Osteocyte (in vitro differentiated cells): ENCODE measurements around the gene TASL. TPM values are rescaled to one million over a fixed set of nuclear protein-coding genes. Genes with fewer than 3 reads are reported as not detected.
"Not testable (repeated sequence)": the region's sequence is repeated elsewhere in the genome, so short reads cannot be mapped to it uniquely, and the experiment has no call there.

ENCODE experiments used
- DNase-seq: peaks from one replicate; pipeline ENCODE4 v3.0.0; 2021; ENCODE audit warnings: mixed read lengths; ENCODE audit not compliant: unreplicated experiment; ENCODE audit errors: extremely low spot score
- H3K27ac Mint-ChIP-seq: one replicate; pipeline ENCODE4 v1.8.0; 2021; ENCODE audit warnings: mild to moderate bottlenecking, mixed read lengths; ENCODE audit not compliant: unreplicated experiment
- H3K27me3 Mint-ChIP-seq: one replicate; pipeline ENCODE4 v1.8.0; 2021; ENCODE audit warnings: mixed read lengths; ENCODE audit not compliant: unreplicated experiment
- H3K36me3 Mint-ChIP-seq: one replicate; pipeline ENCODE4 v1.8.0; 2021; ENCODE audit warnings: mixed read lengths; ENCODE audit not compliant: unreplicated experiment
- H3K4me1 Mint-ChIP-seq: one replicate; pipeline ENCODE4 v1.8.0; 2021; ENCODE audit warnings: mixed read lengths; ENCODE audit not compliant: unreplicated experiment
- H3K4me3 Mint-ChIP-seq: one replicate; pipeline ENCODE4 v1.8.0; 2021; ENCODE audit warnings: mild to moderate bottlenecking, moderate library complexity, mixed read lengths; ENCODE audit not compliant: unreplicated experiment
- H3K9me3 Mint-ChIP-seq: one replicate; pipeline ENCODE4 v1.8.0; 2021; ENCODE audit warnings: mixed read lengths; ENCODE audit not compliant: unreplicated experiment
- CTCF ChIP-seq: fragments of 200-600 bp; sonication (generic); IDR thresholded peaks from 2 replicates; pipeline ENCODE4 v1.5.0; 2021; ENCODE audit warnings: antibody characterized with exemption, mild to moderate bottlenecking, moderate library complexity
- total RNA-seq: library from RNA; stranded (reverse); gene quantifications from 2 replicates; pipeline ENCODE4 v1.2.1, GENCODE V29; 2021

The TASL gene
- total RNA-seq, 1 donor from 2014 or later, result not detected

GRCh38 chrX:30607155-30607554, 29.6 kb upstream of the TASL start:
- no peaks in the 10 kb centered on the region for H3K27me3 Mint-ChIP-seq
- no peaks in the 10 kb centered on the region for H3K36me3 Mint-ChIP-seq
- H3K27ac Mint-ChIP-seq, result no peak overlapping the region
- TF ChIP-seq CTCF, result no peak
- no peak for DNase-seq
- no peaks in the 10 kb centered on the region for H3K9me3 Mint-ChIP-seq
- H3K4me1 Mint-ChIP-seq, result no peaks in the 10 kb centered on the region
- no peak overlapping the region for H3K4me3 Mint-ChIP-seq

GRCh38 chrX:30600269-30601176, 23.0 kb upstream of the TASL start:
- not testable (repeated sequence) for DNase-seq, H3K36me3 Mint-ChIP-seq, H3K9me3 Mint-ChIP-seq, H3K4me3 Mint-ChIP-seq, H3K27ac Mint-ChIP-seq, H3K27me3 Mint-ChIP-seq, H3K4me1 Mint-ChIP-seq

GRCh38 chrX:30597216-30598012, 19.8 kb upstream of the TASL start:
- no peaks in the 10 kb centered on the region for H3K9me3 Mint-ChIP-seq
- H3K4me1 Mint-ChIP-seq, result no peaks in the 10 kb centered on the region
- peaks cover 6% of the 10 kb centered on the region for H3K27me3 Mint-ChIP-seq
- H3K27ac Mint-ChIP-seq, result no peak overlapping the region
- TF ChIP-seq CTCF, result no peak
- no peak for DNase-seq
- no peak overlapping the region for H3K4me3 Mint-ChIP-seq
- no peaks in the 10 kb centered on the region for H3K36me3 Mint-ChIP-seq

- TF ChIP-seq CTCF, result no peak
- H3K4me1 Mint-ChIP-seq, result no peaks in the 10 kb centered on the region
- peaks cover 13% of the 10 kb centered on the region for H3K27me3 Mint-ChIP-seq
- H3K4me3 Mint-ChIP-seq, result no peak overlapping the region
- H3K9me3 Mint-ChIP-seq, result no peaks in the 10 kb centered on the region
- H3K27ac Mint-ChIP-seq, result no peak overlapping the region
- DNase-seq, result no peak
- no peaks in the 10 kb centered on the region for H3K36me3 Mint-ChIP-seq
Observed at GRCh38 chrX:30593440-30594200, 16.1 kb upstream of the TASL start.

- no peaks in the 10 kb centered on the region for H3K36me3 Mint-ChIP-seq
- no peak for DNase-seq
- no peak overlapping the region for H3K27ac Mint-ChIP-seq
- peaks cover 13% of the 10 kb centered on the region for H3K27me3 Mint-ChIP-seq
- TF ChIP-seq CTCF, result no peak
- H3K9me3 Mint-ChIP-seq, result no peaks in the 10 kb centered on the region
- H3K4me3 Mint-ChIP-seq, result no peak overlapping the region
- no peaks in the 10 kb centered on the region for H3K4me1 Mint-ChIP-seq
Observed at GRCh38 chrX:30592831-30593230, 15.3 kb upstream of the TASL start.
